MM.1S (cell line): ENCODE measurements around the gene XAGE2.

ENCODE experiments used
- DNase-seq: peaks from one replicate; pipeline ENCODE4 v3.0.0-alpha.2; 2015
- H2AFZ ChIP-seq: fragments of 300-600 bp; sonication (generic); 2 replicates; pipeline ENCODE4 v1.6.0; 2016; ENCODE audit warnings: antibody characterized with exemption, low read length
- H3F3A ChIP-seq: fragments of 300-600 bp; sonication (generic); 2 replicates; pipeline ENCODE4 v1.6.1; 2016; ENCODE audit warnings: mild to moderate bottlenecking, antibody characterized with exemption, low read length, moderate library complexity, mixed read lengths; ENCODE audit not compliant: insufficient read depth
- H3K27ac ChIP-seq: fragments of 300-600 bp; sonication (generic); 2 replicates; pipeline ENCODE4 v1.5.1; 2016; ENCODE audit warnings: mild to moderate bottlenecking, low read length
- H3K27me3 ChIP-seq: fragments of 300-600 bp; sonication (generic); replicated peaks from 2 replicates; pipeline ENCODE4 v1.6.0; 2016; ENCODE audit warnings: low read length; ENCODE audit not compliant: insufficient read depth
- H3K36me3 ChIP-seq: fragments of 300-600 bp; sonication (generic); replicated peaks from 2 replicates; pipeline ENCODE4 v1.6.1; 2016; ENCODE audit warnings: mild to moderate bottlenecking, low read length, mixed read lengths; ENCODE audit not compliant: insufficient read depth
- H3K4me1 ChIP-seq: fragments of 300-600 bp; sonication (generic); 2 replicates; pipeline ENCODE4 v1.6.1; 2016; ENCODE audit warnings: low read length, mixed read lengths
- H3K4me2 ChIP-seq: fragments of 300-600 bp; sonication (generic); 2 replicates; pipeline ENCODE4 v1.6.0; 2016; ENCODE audit warnings: low read depth, low read length
- H3K4me3 ChIP-seq: fragments of 300-600 bp; sonication (generic); 2 replicates; pipeline ENCODE4 v1.5.1; 2016; ENCODE audit warnings: low read length, mixed read lengths
- H3K79me2 ChIP-seq: fragments of 300-600 bp; sonication (generic); 2 replicates; pipeline ENCODE4 v1.6.1; 2016; ENCODE audit warnings: mixed run types, low read length, mixed read lengths
- H3K9ac ChIP-seq: fragments of 300-600 bp; sonication (generic); 2 replicates; pipeline ENCODE4 v1.6.1; 2016; ENCODE audit warnings: low read length, mixed read lengths
- H3K9me2 ChIP-seq: fragments of 300-600 bp; sonication (generic); replicated peaks from 2 replicates; pipeline ENCODE4 v1.6.1; 2016; ENCODE audit warnings: mild to moderate bottlenecking, low read length, mixed read lengths; ENCODE audit not compliant: insufficient read depth
- H3K9me3 ChIP-seq: fragments of 300-600 bp; sonication (generic); replicated peaks from 2 replicates; pipeline ENCODE4 v1.6.1; 2016; ENCODE audit warnings: mild to moderate bottlenecking, low read length, mixed read lengths; ENCODE audit not compliant: insufficient read depth
- H4K20me1 ChIP-seq: fragments of 300-600 bp; sonication (generic); 2 replicates; pipeline ENCODE4 v1.6.1; 2016; ENCODE audit warnings: mild to moderate bottlenecking, low read length, moderate library complexity, mixed read lengths; ENCODE audit not compliant: insufficient read depth
- EZH2 ChIP-seq: fragments of 300-600 bp; sonication (generic); optimal IDR thresholded peaks from 2 replicates; pipeline ENCODE3; 2017; ENCODE audit warnings: low read depth, mild to moderate bottlenecking, antibody characterized with exemption, low read length, mixed read lengths
- EZH2phosphoT487 ChIP-seq: fragments of 300-600 bp; sonication (generic); IDR thresholded peaks from 2 replicates; pipeline ENCODE4 v1.6.1; 2018; ENCODE audit warnings: antibody characterized with exemption, low read length
- TF ChIP-seq, protein P1 (sequence below): fragments of 300-600 bp; sonication (generic); IDR thresholded peaks from 2 replicates; pipeline ENCODE4 v1.5.1; 2016; ENCODE audit warnings: antibody characterized with exemption, low read length, mixed read lengths

XAGE2 gene

DNA sequence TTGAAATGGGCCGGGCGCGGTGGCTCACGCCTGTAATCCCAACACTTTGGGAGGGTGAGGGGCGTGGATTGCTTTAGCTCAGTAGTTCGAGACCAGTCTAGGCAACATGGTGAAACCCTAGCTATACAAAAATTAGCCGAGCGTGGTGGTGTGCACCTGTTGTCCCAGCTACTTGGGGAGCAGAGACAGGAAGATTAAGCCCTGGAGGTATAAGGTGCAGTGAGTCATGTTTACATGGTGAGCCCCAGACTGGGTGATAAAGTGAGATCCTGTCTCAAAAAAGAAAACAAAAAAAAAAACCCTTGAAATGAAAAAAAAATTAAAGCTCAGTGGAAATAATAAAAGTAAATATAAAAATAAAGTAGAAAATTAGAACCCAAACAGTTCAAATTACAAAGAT, 6.9 kb upstream of the XAGE2 start:
- no peak for DNase-seq
- TF ChIP-seq, protein P1, sequence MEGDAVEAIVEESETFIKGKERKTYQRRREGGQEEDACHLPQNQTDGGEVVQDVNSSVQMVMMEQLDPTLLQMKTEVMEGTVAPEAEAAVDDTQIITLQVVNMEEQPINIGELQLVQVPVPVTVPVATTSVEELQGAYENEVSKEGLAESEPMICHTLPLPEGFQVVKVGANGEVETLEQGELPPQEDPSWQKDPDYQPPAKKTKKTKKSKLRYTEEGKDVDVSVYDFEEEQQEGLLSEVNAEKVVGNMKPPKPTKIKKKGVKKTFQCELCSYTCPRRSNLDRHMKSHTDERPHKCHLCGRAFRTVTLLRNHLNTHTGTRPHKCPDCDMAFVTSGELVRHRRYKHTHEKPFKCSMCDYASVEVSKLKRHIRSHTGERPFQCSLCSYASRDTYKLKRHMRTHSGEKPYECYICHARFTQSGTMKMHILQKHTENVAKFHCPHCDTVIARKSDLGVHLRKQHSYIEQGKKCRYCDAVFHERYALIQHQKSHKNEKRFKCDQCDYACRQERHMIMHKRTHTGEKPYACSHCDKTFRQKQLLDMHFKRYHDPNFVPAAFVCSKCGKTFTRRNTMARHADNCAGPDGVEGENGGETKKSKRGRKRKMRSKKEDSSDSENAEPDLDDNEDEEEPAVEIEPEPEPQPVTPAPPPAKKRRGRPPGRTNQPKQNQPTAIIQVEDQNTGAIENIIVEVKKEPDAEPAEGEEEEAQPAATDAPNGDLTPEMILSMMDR: no peak
- no peak for TF ChIP-seq EZH2
- no peak for TF ChIP-seq EZH2phosphoT487

DNA sequence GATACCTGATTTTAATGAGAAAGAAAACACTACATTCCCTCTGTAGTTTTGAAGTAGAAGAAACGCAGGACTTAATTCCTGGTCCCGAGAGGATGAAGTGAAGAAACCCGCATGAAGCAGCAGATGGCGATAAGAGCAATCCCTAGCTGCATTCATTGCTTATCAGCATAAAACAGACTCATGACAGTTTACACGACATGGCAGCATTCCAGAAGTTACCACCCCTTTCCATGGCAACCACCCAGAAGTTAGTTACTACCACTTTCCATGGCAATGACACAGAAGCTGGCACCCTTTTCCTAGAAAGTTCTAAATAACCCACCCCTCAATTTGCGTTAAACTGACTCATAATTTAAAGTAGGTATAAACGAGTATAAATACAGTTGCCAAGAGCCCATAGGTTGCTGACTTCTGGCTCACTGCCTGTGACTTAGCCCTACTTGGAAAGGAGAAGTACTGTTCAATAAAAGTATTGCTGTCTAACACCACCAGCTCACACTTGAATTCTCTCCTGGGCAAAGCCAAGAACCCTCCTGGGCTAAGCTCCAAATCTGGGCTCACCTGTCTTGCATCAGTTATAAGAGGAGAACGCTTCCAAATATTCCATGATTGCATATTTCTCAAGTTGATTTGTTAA, 5.5 kb upstream of the XAGE2 start:
- Histone ChIP-seq H3K27me3 (no peaks in the 10 kb centered on the region), H3K27ac (no peak overlapping the region), H3K9ac (no peak overlapping the region), H3K4me2 (no peak overlapping the region), H3K4me3 (no peak overlapping the region), H3F3A (no peaks in the 10 kb centered on the region), H3K36me3 (no peaks in the 10 kb centered on the region), H4K20me1 (no peaks in the 10 kb centered on the region), H3K79me2 (no peaks in the 10 kb centered on the region), H3K9me2 (no peaks in the 10 kb centered on the region), H3K9me3 (no peaks in the 10 kb centered on the region), H3K4me1 (no peaks in the 10 kb centered on the region), H2AFZ (no peak overlapping the region)
- no peak for DNase-seq
- TF ChIP-seq EZH2 (no peak), EZH2phosphoT487 (no peak)
- TF ChIP-seq, protein P1: no peak

More for the DNA sequence above, 6.9 kb upstream of the XAGE2 start:
- Histone ChIP-seq H3K27ac (no peak overlapping the region), H2AFZ (no peak overlapping the region), H3K27me3 (no peaks in the 10 kb centered on the region), H3K9me2 (no peaks in the 10 kb centered on the region), H3K9me3 (no peaks in the 10 kb centered on the region), H3F3A (no peaks in the 10 kb centered on the region), H3K4me2 (no peak overlapping the region), H4K20me1 (no peaks in the 10 kb centered on the region), H3K36me3 (no peaks in the 10 kb centered on the region), H3K4me3 (no peak overlapping the region), H3K79me2 (no peaks in the 10 kb centered on the region), H3K9ac (no peak overlapping the region), H3K4me1 (no peaks in the 10 kb centered on the region)

DNA sequence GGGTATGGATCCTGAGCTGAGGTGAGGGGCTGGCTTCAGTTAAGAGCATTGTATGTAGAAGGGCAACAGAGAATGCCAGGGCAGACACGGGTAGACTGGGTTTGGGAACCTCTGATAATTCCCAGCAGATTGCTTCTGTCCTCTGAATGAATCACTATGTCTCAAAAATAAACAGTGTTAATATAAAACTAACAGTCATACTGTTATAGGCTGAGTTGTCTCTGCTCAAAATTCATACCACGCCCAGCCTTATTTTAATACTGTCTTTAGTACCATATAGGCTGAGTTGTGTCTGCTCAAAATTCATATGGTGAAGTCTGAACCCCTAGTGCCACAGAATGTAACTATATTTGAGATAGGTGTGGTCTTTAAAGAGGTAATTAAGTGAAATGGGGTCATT, 10.0 kb downstream of the XAGE2 start:
- Histone ChIP-seq H3K27ac (no peak overlapping the region), H3K9ac (no peak overlapping the region), H3K9me3 (no peaks in the 10 kb centered on the region), H4K20me1 (no peaks in the 10 kb centered on the region), H3K27me3 (no peaks in the 10 kb centered on the region), H3K4me1 (no peaks in the 10 kb centered on the region), H3K9me2 (no peaks in the 10 kb centered on the region), H3K79me2 (no peaks in the 10 kb centered on the region), H3K4me3 (no peak overlapping the region), H3F3A (no peaks in the 10 kb centered on the region), H3K36me3 (no peaks in the 10 kb centered on the region), H2AFZ (no peak overlapping the region), H3K4me2 (no peak overlapping the region)
- TF ChIP-seq EZH2phosphoT487 (no peak), EZH2 (no peak)
- TF ChIP-seq, protein P1: no peak
- no peak for DNase-seq
